NCI-H1436 (cell line): ENCODE results near the gene TRIM14.
A peak's percentile ranks its signal among the peaks of the same experiment; 100 is the strongest.
"Not testable (repeated sequence)": the region's sequence is repeated elsewhere in the genome, so short reads cannot be mapped to it uniquely, and the experiment has no call there.

Experiments
- DNase-seq: peaks from one replicate; lab custom pipeline; 2025; lab: John Stamatoyannopoulos, UW

The TRIM14 gene

GRCh38 chr9:98083566-98084183, 35.3 kb downstream of the TRIM14 start:
- no peak for DNase-seq

GRCh38 chr9:98083061-98083501, 35.9 kb downstream of the TRIM14 start:
- DNase-seq: no peak

GRCh38 chr9:98081477-98082219, 37.4 kb downstream of the TRIM14 start:
- DNase-seq: no peak

DNA sequence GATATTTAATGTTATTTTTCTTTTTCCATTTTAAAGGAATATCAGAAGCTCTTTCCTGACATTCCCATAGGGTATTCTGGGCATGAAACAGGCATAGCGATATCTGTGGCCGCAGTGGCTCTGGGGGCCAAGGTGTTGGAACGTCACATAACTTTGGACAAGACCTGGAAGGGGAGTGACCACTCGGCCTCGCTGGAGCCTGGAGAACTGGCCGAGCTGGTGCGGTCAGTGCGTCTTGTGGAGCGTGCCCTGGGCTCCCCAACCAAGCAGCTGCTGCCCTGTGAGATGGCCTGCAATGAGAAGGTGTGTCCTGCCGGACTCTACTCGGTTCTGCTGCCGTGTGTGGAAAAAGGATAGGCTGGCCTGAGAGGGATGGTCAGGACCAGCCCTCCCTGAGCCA, 38.2 kb downstream of the TRIM14 start:
- DNase-seq: no peak

- DNase-seq: no peak
Measured at GRCh38 chr9:98080326-98080725, 38.7 kb downstream of the TRIM14 start.

DNA sequence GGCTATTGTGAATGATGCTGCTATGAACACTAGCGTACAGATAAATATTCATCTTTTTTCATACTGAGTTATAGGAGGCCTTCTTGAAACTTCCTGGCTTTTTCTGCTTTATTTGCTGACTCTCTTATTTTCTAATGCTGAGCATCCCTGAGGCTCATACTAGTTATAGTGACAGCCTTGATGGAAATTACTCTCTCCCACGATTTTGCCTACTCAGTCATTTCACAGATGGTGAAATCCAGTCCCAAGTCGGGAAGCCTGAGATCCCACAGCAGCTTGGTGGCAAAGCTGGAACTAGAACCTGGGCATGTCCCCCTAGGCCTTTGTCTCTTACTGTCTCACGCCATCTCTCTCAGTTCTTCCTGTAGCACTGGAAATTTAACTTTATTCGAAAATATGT, 40.1 kb downstream of the TRIM14 start:
- DNase-seq: no peak

DNA sequence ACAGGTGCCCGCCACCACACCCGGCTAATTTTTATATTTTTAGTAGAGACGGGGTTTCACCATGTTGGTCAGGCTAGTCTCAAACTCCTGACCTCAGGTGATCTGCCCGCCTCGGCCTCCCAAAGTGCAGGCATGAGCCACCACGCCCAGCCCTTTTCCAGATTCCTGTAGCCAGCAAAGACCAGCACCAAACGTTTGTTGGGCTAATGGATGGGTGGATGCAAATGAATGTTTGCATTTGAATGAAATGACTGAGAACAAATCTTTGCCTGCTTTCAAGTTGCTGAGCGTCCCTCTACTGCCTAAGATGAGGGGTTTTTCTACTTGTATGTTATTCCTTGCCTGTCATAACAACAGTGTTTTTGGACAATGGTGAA, 42.5 kb downstream of the TRIM14 start:
- not testable (repeated sequence) for DNase-seq

GRCh38 chr9:98075332-98075805, 43.7 kb downstream of the TRIM14 start:
- no peak for DNase-seq

- DNase-seq: peak; percentile 14
Measured at GRCh38 chr9:98074115-98074990, 44.7 kb downstream of the TRIM14 start.

DNA sequence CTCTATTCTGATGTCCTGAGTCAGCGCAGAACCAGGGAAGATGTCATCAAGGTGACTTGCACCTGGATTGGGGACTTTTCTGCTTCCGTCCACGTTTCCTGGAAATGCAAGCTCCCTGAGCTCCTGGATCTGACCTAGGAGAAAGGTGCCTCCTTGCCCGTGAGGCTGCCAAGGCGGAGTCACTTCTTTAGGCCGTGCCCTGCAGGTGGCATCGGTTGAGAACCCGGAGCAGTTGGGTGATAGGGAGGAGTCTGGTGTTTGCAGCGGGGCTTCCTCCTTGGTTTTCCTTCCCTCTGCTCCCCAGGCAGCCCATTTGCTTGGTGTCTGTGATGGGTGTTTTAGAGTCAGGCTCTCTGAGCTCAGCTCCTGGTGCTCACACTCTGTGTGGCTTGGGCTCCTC, 47.3 kb downstream of the TRIM14 start:
- DNase-seq: no peak

DNA sequence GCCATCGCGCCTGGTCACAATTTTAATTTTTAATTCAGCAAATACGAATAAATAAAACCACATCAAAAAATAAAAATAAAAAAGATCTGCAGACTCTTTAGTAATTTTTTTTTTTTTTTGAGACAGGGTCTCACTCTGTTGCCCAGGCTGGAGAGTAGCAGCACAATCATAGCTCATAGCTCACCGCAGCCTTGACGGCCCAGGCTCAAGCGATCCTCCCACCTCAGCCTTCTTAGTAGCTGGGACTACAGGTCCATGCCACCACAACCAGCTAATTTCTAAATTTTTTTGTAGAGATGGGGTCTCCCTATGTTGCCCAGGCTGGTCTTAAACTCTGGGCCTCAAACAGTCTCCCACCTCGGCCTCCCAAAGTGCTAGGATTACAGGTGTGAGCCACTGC, 48.3 kb downstream of the TRIM14 start:
- no peak for DNase-seq

GRCh38 chr9:98069551-98069950, 49.5 kb downstream of the TRIM14 start:
- DNase-seq: no peak

DNA sequence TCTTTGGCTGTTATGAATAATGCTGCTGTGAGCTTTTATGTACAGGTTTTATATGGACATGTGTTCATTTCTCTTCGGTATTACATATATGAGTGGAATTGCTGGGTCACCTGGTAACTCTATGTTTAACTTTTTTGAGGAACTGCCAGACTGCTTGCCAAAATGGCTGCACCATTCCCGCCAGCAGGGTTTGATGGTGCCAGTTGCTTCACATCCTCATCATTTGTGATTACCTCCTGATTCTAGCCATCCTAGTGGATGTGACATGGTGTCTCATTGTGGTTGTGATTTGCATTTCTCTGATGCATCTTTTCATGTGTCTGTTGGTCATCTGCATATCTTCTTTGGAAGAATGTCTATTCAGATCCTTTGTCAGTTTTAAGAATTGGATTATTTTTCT, 51.8 kb downstream of the TRIM14 start:
- DNase-seq: no peak

DNA sequence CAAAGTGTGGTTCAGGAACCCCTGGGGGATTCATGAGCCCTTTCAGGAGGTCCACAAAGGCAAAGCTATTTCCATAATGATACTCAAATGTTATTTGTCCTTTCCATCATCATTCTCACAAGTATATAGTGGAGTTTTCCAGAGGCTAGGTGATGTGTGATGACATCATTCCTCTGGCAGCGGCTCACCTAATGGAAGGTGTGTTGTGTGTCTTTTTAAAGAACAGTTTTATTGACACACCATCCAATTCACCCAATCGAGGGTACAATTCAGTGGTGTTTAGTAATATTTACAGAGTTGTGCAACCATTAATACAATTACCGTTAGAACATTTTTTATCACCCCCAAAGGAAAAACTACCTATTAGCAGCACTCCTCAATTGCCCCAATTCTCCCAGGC, 52.8 kb downstream of the TRIM14 start:
- DNase-seq: peak; percentile 78

DNA sequence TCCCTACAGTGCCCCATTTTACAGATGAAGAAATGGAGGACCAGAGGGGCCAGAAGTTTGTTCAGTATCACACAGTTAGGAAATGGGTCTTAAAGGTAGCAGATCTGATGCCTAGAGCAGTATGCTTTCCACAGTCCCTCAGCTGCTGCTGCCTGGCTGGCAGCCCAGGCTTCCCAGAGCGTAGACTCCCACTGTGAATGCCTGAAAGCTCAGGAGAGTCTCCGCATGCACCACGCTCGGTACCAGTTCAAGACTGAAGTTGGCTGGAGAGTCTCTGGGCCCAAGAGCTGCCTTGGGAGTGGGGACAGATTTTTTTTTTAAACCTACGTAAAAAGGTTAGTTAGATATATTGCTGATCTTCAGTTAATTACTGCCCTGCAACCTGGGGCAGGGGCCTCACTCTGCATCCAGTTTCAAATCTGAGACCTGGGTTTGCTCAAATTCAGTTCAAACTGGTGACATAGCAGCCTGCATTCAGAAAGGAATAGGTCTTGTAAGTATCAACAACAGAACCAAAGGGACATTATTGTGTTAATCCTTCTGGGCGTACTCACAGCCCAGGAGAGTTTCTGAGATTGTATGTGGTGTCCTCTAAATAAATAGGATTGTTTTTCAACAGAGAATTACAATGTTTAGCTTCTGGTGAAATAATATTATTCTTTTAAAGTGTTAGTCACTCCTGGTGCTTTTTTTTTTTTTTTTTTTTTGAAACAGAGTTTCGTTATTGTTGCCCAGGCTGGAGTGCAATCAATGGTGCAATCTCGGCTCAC, 54.2 kb downstream of the TRIM14 start:
- DNase-seq: no peak

DNA sequence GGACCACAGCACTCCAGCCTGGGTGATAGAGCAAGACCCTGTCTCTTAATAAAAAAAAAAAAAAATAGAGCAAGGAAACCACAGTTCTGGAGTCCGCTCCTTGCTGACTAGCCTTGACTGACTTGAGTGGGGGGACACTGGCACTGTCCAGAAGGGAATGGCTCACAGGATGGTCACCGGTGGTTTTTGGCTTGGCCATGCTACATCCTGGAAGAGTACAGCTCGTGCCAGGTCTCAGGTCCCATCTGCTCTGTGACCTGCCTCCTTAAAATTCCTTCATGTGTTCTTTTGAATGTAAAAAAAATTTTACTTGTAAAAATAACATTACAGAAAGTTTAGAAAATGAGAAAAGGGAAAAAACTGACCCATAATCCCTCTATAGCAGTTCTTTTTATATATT, 56.9 kb downstream of the TRIM14 start:
- no peak for DNase-seq

DNA sequence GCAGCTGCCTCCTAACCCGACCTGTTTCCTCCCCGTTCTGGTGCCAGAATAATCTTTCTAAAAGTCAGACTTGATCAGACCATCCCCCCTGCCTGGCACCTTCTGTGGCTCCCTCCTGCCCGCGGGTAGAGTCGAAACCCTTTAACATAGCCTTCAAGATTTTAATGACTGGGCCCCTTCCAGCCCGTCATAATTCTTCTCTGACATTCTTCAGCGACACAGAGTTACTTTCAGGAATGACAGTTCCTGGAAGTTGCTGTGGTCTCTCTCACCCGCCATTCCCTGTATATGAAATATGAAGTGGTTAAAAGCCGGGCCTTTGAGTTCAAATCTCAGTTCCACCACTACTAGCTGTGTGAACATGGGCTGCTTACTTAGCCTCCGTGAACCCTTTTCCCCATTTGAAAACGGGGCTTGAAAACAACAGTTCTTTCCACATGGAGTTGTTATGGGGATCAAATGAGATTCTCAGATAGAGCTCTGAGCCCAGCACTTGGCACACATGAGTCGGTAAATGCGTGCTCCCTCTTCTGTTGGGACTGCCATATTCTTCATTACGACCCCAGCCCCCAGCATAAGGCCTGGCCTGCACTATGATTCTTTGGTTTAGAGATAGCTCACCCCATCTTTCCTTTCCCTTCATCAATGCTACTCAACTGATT, 61.8 kb downstream of the TRIM14 start:
- DNase-seq: no peak

DNA sequence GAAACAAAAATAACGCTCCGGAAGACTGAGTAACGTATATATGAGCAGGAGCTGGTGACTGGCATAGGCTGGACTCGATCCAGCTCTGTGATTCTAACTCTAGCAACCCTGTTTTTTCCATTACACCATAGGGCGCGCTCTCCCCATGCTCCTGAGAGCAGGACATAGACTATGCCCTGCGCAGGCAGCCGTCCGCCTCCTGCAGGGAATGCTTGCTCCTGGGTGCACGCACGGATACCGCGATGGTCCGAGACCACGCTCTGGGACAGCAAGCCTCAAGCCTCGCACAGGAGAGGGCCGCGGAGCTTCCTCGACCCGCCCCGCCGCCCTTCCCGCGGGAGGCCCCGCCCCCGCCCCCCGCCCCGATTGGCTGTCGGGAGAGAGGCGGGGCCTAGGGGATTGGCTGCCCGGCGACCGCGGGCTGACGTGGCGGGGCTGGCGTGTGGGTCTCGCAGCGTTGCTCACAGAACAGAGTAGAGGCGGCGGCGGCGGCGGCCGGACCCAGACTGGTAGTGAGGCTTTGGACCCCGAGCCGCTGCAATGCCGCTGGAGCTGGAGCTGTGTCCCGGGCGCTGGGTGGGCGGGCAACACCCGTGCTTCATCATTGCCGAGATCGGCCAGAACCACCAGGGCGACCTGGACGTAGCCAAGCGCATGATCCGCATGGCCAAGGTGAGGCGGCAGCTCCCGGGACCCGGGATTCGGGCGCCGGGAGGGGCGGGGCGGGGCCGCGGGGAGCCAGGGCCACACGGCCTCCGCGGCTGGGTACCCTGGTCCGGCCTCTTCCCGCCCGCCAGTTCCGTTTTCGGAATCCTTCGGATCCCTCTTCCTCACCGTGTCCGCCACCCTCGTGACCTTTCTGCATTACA, 62.5 kb downstream of the TRIM14 start, which contains the start of gene NANS:
Gene NANS (plus strand): TSS at position 464 of the 869 bp plus-strand sequence. CDS start 77 bp downstream, at position 541.
- DNase-seq: peak; percentile 84

GRCh38 chr9:98054376-98054951, 64.6 kb downstream of the TRIM14 start:
- DNase-seq: no peak

GRCh38 chr9:98050351-98050750, 68.7 kb downstream of the TRIM14 start:
- no peak for DNase-seq
